ENCODE data around the gene CERS2. TPM values are rescaled to one million over a fixed set of nuclear protein-coding genes. Genes with fewer than 3 reads are reported as not detected.
A peak's percentile ranks its signal among the peaks of the same experiment; 100 is the strongest.

The CERS2 gene
- total and polyA plus RNA-seq, 10 donors, result 63.4 to 128 (median 86.3) TPM

DNA sequence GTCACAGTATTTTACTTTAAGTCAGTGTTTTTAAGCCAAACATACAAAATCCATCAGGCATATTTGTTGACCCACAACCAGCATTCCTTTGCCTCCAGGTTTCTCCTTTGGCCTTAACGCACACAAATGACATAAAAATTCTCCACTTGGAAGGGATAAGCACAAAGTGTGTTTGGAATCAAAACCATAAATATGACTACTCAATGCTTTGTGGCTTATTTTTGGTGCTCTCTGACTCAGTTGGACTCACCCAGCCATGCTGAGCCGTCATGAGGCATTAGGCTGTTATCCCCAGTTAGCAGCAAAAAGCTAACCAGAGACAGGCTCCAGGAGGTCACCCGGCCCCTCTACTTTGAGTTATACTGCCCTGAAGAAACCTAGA lies 34.6 kb upstream of the CERS2 start:
- DNase-seq, result no peak
- intact Hi-C loops (cut with DNase I; ENCODE audit: low total_unique reads), result no loop called here
- H3K27me3 ChIP-seq (replicated peaks in 1 of 7), result no peaks in the 10 kb centered on the region
- peaks cover 37 to 100% (median 86%) of the 10 kb centered on the region in 6 donors for H3K4me1 ChIP-seq
- WGBS, 5 donors, result 63 to 80% (median 72%) methylated on average over 3 of the region's 3 CpGs
- H3K9me3 ChIP-seq, result no peaks in the 10 kb centered on the region
- H3K4me3 ChIP-seq, result peak overlapping the region; percentile 19 to 87 (median 60)
- TF ChIP-seq POLR2AphosphoS5 (IDR thresholded peaks at IDR 0.05), result no peak
- peaks cover 0 to 9% (median 0%) of the 10 kb centered on the region in 6 donors for H3K36me3 ChIP-seq
- H3K27ac ChIP-seq, result peak overlapping the region; percentile 16 to 95 (median 90)

DNA sequence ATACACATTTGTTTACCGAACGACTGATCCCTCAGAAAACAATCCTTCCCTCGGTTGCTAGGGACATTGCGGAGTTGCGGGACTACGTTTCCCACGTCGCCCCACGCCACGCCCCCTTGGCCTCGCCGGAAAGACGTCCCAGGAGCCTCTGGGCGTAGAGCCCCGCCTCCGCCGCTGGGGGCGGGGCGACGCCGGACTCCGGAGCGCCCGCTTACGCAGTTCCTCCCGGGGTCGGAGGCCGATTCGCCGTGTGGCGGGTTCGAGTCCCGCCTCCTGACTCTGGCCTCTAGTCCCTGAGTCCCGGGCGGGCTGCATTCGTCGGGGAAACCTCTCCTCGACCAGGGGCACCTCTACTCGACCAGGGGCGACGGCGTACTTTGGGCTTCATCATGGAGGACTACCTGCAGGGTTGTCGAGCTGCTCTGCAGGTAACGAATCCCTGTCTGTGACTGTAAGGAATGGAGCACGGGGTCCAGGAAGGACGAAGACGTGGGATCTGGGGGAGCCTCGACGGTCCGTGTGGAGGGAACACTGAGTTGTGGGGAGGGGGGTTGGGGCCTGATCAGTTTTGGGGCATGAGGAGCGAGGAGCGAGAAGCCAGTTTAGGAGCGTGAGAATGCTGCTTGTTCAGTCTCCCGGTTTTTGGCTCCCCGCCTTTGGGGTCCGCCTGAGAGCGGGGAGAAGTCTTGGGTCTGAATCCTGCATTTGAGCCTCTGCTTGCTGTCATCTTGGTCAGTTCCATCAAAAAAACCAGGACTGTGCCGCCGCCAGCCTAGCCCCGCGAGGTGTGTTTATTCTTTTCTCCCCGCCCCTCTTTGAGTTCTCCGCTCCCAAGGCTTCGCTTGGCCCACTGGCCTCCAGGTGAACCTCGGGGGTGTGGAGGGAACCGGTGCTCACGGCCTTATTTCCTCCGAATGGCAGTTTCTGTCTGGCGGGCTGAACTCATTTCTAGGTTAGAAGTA lies 33.9 kb upstream of the CERS2 start, which contains the start of gene PRUNE1:
Gene PRUNE1 (plus strand): TSS at position 206 of the 962 bp plus-strand sequence. CDS start 184 bp downstream, at position 390.
- intact Hi-C loops (cut with DNase I; ENCODE audit: low total_unique reads), result no loop called here
- 0 to 1% (median 1%) methylated on average over 53 to 69 of the region's 69 CpGs for WGBS, 5 donors
- H3K9me3 ChIP-seq, result no peaks in the 10 kb centered on the region
- TF ChIP-seq POLR2AphosphoS5 (IDR thresholded peaks at IDR 0.05) (peak; percentile 85 to 93 (median 86)), POLR2A (IDR thresholded peaks at IDR 0.05) (no peak)
- TF ChIP-seq, protein P1, sequence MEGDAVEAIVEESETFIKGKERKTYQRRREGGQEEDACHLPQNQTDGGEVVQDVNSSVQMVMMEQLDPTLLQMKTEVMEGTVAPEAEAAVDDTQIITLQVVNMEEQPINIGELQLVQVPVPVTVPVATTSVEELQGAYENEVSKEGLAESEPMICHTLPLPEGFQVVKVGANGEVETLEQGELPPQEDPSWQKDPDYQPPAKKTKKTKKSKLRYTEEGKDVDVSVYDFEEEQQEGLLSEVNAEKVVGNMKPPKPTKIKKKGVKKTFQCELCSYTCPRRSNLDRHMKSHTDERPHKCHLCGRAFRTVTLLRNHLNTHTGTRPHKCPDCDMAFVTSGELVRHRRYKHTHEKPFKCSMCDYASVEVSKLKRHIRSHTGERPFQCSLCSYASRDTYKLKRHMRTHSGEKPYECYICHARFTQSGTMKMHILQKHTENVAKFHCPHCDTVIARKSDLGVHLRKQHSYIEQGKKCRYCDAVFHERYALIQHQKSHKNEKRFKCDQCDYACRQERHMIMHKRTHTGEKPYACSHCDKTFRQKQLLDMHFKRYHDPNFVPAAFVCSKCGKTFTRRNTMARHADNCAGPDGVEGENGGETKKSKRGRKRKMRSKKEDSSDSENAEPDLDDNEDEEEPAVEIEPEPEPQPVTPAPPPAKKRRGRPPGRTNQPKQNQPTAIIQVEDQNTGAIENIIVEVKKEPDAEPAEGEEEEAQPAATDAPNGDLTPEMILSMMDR (IDR thresholded peaks at IDR 0.05 in 8 of 11, conservative IDR thresholded peaks at IDR 0.05 in 3 of 11), result peak in 8 of 11 experiments; percentile 15 to 52 (median 40)
- H3K36me3 ChIP-seq, result peaks cover 0 to 9% (median 0%) of the 10 kb centered on the region in 6 donors
- peak within 1 kb of the TSS; percentile 84 to 95 (median 90) for H3K27ac ChIP-seq
- DNase-seq, result peak; percentile 99
- H3K4me1 ChIP-seq, result peaks cover 41 to 100% (median 88%) of the 10 kb centered on the region in 6 donors
- no peaks in the 10 kb centered on the region for H3K27me3 ChIP-seq (replicated peaks in 1 of 7)
- peak within 1 kb of the TSS; percentile 19 to 87 (median 60) for H3K4me3 ChIP-seq

DNA sequence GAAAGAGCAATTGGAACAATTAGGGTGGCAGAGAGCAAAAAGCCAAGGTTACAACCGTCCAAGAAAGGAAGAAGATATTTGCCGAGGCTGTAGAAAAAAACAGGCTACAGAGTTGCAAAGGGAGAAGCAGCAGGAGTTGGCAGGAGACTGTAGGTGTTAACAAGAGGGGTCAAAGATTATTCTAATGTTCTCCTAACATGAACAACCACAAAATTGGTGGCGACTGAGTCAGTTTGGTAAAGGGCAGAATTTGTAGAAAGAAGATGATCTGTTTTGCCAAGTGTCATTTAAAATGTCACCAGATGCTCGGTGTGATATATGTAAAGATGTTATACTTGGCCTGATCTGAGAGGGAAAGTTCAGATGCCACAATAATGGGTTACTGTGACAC lies 33.2 kb upstream of the CERS2 start:
- no peaks in the 10 kb centered on the region for H3K9me3 ChIP-seq
- intact Hi-C loops (cut with DNase I; ENCODE audit: low total_unique reads), result no loop called here
- H3K27ac ChIP-seq, result peak overlapping the region; percentile 84 to 95 (median 90)
- no peak for TF ChIP-seq POLR2AphosphoS5 (IDR thresholded peaks at IDR 0.05)
- no peak for TF ChIP-seq POLR2A (IDR thresholded peaks at IDR 0.05)
- TF ChIP-seq, protein P1 (IDR thresholded peaks at IDR 0.05 in 8 of 11, conservative IDR thresholded peaks at IDR 0.05 in 3 of 11), result no peak
- peaks cover 0 to 2% (median 0%) of the 10 kb centered on the region in 6 donors for H3K36me3 ChIP-seq
- H3K4me1 ChIP-seq, result peaks cover 41 to 100% (median 88%) of the 10 kb centered on the region in 6 donors
- no peak for DNase-seq
- H3K27me3 ChIP-seq (replicated peaks in 1 of 7), result no peaks in the 10 kb centered on the region
- WGBS, 5 donors, result 17 to 21% (median 20%) methylated on average over 4 of the region's 4 CpGs
- peak overlapping the region; percentile 19 to 87 (median 60) for H3K4me3 ChIP-seq

DNA sequence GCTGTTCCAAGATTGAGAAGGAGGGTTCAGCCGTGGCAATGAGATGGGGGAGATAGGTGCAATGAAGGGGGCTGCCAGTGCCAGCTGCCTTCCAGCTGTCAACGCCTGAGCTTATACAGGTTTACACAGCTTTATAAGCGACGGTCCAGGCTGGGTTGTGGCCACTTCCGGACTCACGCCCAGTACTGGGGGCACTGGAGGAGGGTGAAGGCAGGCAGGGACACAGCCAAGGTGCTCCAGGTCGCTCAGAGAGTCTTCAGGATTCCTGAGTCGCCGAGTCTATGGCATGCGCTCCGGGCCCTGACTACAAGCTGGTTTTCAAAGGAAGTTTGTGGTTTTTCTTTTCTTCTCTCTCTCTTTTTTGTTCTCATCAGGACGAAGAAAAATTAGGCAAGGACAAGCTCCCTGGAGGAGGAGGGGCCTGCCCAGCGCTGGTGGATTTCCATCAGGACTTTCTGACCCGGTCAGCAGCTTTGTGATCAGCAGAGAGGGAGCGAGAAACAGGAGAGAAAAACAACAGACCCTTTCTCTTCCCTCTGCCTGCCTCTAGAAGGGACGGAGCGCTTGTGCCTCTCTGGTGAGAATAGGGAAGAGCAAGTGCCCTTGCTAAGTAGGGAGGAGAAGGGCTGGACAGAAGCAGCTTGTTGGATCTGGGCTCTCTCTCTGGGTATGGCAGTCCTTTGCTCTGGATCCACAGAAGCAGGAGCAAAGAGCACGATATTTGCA lies 31.9 kb upstream of the CERS2 start, which contains the start of gene MINDY1:
Gene MINDY1 (minus strand): TSS at position 576 of the 726 bp plus-strand sequence. CDS start 4,285 bp downstream, outside the sequence.
- Histone ChIP-seq H3K4me3 (peak within 1 kb of the TSS; percentile 53 to 87 (median 61)), H3K27ac (peak within 1 kb of the TSS; percentile 84 to 95 (median 90)), H3K4me1 (peaks cover 44 to 100% (median 88%) of the 10 kb centered on the region in 6 donors), H3K27me3 (replicated peaks in 1 of 7) (no peaks in the 10 kb centered on the region), H3K36me3 (peaks cover 0 to 12% (median 0%) of the 10 kb centered on the region in 6 donors), H3K9me3 (no peaks in the 10 kb centered on the region)
- peak; percentile 88 for DNase-seq
- 3 to 6% (median 5%) methylated on average over 18 of the region's 18 CpGs for WGBS, 5 donors
- intact Hi-C loops (cut with DNase I; ENCODE audit: low total_unique reads), result no loop called here
- TF ChIP-seq POLR2A (IDR thresholded peaks at IDR 0.05) (peak in 1 of 3 donors; percentile 67), POLR2AphosphoS5 (IDR thresholded peaks at IDR 0.05) (peak; percentile 48 to 90 (median 69))
- TF ChIP-seq, protein P1 (IDR thresholded peaks at IDR 0.05 in 8 of 11, conservative IDR thresholded peaks at IDR 0.05 in 3 of 11), result peak in 9 of 11 experiments; percentile 33 to 63 (median 44)

Data from spleen (tissue), 11 donors.